Mucosa of descending colon (tissue), 3 donors: ENCODE results near the gene CST7. TPM values are rescaled to one million over a fixed set of nuclear protein-coding genes. Genes with fewer than 3 reads are reported as not detected.

Experiments used
- ATAC-seq: fragments of 200-7000 bp; cut with Tn5 transposase; one replicate; pipeline ENCODE4 v1.9.1; 2020; ENCODE audit warnings: mild to moderate bottlenecking, moderate library complexity
- DNase-seq, 3 donors: peaks; one replicate each; pipeline ENCODE4 v3.0.0-alpha.2; 2020
- H3K36me3 ChIP-seq: fragments of 200-600 bp; one replicate; pipeline ENCODE4 v1.8.0; 2021; ENCODE audit warnings: low read depth, mild to moderate bottlenecking
- H3K4me1 ChIP-seq: fragments of 200-600 bp; one replicate; pipeline ENCODE4 v1.8.0; 2021; ENCODE audit warnings: low read depth, mild to moderate bottlenecking
- H3K4me3 ChIP-seq: fragments of 200-600 bp; one replicate; pipeline ENCODE4 v1.8.0; 2021; ENCODE audit warnings: mild to moderate bottlenecking
- H3K9me3 ChIP-seq: fragments of 200-600 bp; one replicate; pipeline ENCODE4 v1.8.0; 2021; ENCODE audit warnings: mild to moderate bottlenecking
- intact Hi-C, 2 donors: fragments of 100-400 bp; cut with DNase I in 1 of 2; cut with micrococcal nuclease in 1 of 2; formaldehyde crosslinking; loops; one replicate each; pipeline versions ENCODE4 v1.11.0 to v1.11.1; 2022; cut with DNase I, micrococcal nuclease
- total RNA-seq, 3 donors: library from RNA; stranded (reverse); fragmentation: NEBNext Ultra II Directional in 2 of 3; extraction: Animal tissue kit (Norgen Biotek cat#: 25700) in 2 of 3; gene quantifications; one replicate each; pipeline versions ENCODE4 v1.2.1 to v1.2.4, GENCODE V29; 2021 to 2023
- TF ChIP-seq, protein P1 (sequence below): fragments of 200-600 bp; IDR thresholded peaks from one replicate; pipeline ENCODE4 v1.8.0; 2022; ENCODE audit warnings: antibody characterized with exemption, mild to moderate bottlenecking
- donor health status: DM: no; HTN: no; CAD: no; lungs with moderate emphysema.
- donor health status: DM: no; HTN: no; CAD: no.
- donor health status: DM: no; HTN: yes; CAD: no.

Gene CST7
- total RNA-seq, 3 donors from 2014 or later: 1.4 to 2.3 (median 1.7) TPM

- Histone ChIP-seq H3K36me3 (no peaks in the 10 kb centered on the region), H3K4me1 (no peaks in the 10 kb centered on the region), H3K4me3 (no peak overlapping the region), H3K9me3 (no peaks in the 10 kb centered on the region)
- ATAC-seq (no peak), DNase-seq (no peak)
- TF ChIP-seq, protein P1, sequence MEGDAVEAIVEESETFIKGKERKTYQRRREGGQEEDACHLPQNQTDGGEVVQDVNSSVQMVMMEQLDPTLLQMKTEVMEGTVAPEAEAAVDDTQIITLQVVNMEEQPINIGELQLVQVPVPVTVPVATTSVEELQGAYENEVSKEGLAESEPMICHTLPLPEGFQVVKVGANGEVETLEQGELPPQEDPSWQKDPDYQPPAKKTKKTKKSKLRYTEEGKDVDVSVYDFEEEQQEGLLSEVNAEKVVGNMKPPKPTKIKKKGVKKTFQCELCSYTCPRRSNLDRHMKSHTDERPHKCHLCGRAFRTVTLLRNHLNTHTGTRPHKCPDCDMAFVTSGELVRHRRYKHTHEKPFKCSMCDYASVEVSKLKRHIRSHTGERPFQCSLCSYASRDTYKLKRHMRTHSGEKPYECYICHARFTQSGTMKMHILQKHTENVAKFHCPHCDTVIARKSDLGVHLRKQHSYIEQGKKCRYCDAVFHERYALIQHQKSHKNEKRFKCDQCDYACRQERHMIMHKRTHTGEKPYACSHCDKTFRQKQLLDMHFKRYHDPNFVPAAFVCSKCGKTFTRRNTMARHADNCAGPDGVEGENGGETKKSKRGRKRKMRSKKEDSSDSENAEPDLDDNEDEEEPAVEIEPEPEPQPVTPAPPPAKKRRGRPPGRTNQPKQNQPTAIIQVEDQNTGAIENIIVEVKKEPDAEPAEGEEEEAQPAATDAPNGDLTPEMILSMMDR: no peak
- intact Hi-C loops: no loop called here
Measured at GRCh38 chr20:24970030-24970553, 21.0 kb downstream of the CST7 start.

DNA sequence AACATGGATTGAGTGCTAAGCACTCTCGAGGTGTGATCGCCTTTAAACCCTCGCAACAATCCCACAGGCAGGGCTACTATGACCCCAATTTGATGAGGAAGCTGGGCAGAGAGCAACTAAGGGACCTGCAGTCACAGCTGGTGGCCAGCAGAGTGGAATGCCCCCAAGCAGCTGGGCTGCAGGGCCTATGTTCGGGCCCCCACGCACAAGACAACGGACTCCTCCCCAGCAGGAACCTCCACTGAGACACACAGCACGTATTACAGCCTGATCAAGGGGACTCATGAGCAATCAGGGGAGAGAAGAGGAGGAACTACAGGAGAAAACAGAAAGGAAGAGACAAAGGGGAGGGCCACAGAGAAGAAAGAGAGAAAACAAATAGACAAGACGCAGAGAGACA, 21.7 kb downstream of the CST7 start:
- Histone ChIP-seq H3K4me1 (no peaks in the 10 kb centered on the region), H3K9me3 (peaks cover under 1% of the 10 kb centered on the region), H3K4me3 (no peak overlapping the region), H3K36me3 (no peaks in the 10 kb centered on the region)
- TF ChIP-seq, protein P1: no peak
- peak in 1 of 3 donors; percentile 16 for DNase-seq
- intact Hi-C loops: no loop called here
- ATAC-seq: no peak

DNA sequence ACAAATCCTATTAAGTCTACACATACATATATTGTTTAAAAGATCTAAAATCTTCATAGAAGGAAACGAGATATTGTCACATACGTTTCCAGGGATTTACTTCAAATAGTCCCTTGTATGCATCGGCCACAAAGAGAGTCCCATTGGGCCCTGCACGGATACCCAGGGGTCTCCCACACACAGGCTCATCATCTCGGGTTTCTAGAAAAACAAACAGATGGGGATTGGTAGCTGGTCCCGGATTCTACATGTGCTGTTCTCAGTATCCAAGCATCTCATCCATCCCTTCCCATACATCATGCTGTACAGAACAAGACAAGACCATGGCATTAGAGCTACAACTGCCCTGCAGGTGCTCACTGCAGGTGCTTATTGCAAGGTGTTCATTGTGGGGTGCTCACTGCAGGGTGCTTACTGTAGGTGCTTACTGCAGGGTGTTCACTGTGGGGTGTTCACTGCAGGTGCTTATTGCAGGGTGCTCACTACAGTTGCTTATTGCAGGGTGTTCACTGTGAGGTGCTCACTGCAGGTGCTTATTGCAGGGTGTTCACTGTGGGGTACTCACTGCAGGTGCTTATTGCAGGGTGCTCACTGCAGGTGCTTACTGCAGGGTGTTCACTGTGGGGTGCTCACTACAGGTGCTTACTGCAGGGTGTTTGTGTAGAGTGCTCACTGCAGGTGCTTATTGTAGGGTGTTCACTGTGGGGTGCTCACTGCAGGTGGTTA, 22.5 kb downstream of the CST7 start:
- intact Hi-C loops: no loop called here
- ATAC-seq (no peak), DNase-seq (peak in 1 of 3 donors; percentile 1)
- H3K36me3 ChIP-seq: no peaks in the 10 kb centered on the region
- no peak overlapping the region for H3K4me3 ChIP-seq
- no peaks in the 10 kb centered on the region for H3K4me1 ChIP-seq
- peaks cover 5% of the 10 kb centered on the region for H3K9me3 ChIP-seq
- TF ChIP-seq, protein P1: no peak

GRCh38 chr20:24972341-24972740, 23.3 kb downstream of the CST7 start:
- intact Hi-C loops: no loop called here
- peaks cover 5% of the 10 kb centered on the region for H3K9me3 ChIP-seq
- TF ChIP-seq, protein P1: no peak
- DNase-seq: no peak
- H3K4me3 ChIP-seq: no peak overlapping the region
- H3K4me1 ChIP-seq: no peaks in the 10 kb centered on the region
- H3K36me3 ChIP-seq: no peaks in the 10 kb centered on the region
- ATAC-seq: no peak

GRCh38 chr20:24977336-24977735, 28.3 kb downstream of the CST7 start:
- no peaks in the 10 kb centered on the region for H3K4me1 ChIP-seq
- TF ChIP-seq, protein P1: no peak
- DNase-seq: no peak
- H3K36me3 ChIP-seq: no peaks in the 10 kb centered on the region
- H3K4me3 ChIP-seq: no peak overlapping the region
- peaks cover 17% of the 10 kb centered on the region for H3K9me3 ChIP-seq
- intact Hi-C loops: no loop called here
- ATAC-seq: no peak
